HEK293 (cell line): ENCODE measurements around the gene PIK3IP1.

Source experiments
- CTCF ChIP-seq: fragments of 450-650 bp; formaldehyde crosslinking; IDR thresholded peaks from 2 replicates; pipeline ENCODE4 v1.5.1; 2016; ENCODE audit warnings: missing biosample characterization, missing genetic modification characterization
- GLIS1 ChIP-seq: fragments of 450-650 bp; formaldehyde crosslinking; IDR thresholded peaks from 2 replicates; pipeline ENCODE4 v1.5.1; 2016; ENCODE audit warnings: missing biosample characterization, missing genetic modification characterization
- PATZ1 ChIP-seq: fragments of 450-650 bp; formaldehyde crosslinking; IDR thresholded peaks from 2 replicates; pipeline ENCODE4 v1.5.1; 2016; ENCODE audit warnings: missing biosample characterization, missing genetic modification characterization
- YY1 ChIP-seq: fragments of 450-650 bp; formaldehyde crosslinking; IDR thresholded peaks from 2 replicates; pipeline ENCODE4 v1.5.1; 2018; ENCODE audit warnings: missing biosample characterization, missing genetic modification characterization
- ZBTB1 ChIP-seq: fragments of 450-650 bp; formaldehyde crosslinking; IDR thresholded peaks from 2 replicates; pipeline ENCODE4 v1.5.1; 2016; ENCODE audit warnings: missing biosample characterization, missing genetic modification characterization
- ZBTB21 ChIP-seq: fragments of 450-650 bp; formaldehyde crosslinking; IDR thresholded peaks from 2 replicates; pipeline ENCODE4 v1.5.1; 2017; ENCODE audit warnings: missing biosample characterization, missing genetic modification characterization
- ZNF10 ChIP-seq: fragments of 450-650 bp; formaldehyde crosslinking; IDR thresholded peaks from 2 replicates; pipeline ENCODE4 v1.5.1; 2017; ENCODE audit warnings: missing biosample characterization, missing genetic modification characterization
- ZNF140 ChIP-seq: fragments of 450-650 bp; formaldehyde crosslinking; IDR thresholded peaks from 2 replicates; pipeline ENCODE4 v1.5.1; 2016; ENCODE audit warnings: missing biosample characterization, missing genetic modification characterization
- ZNF324 ChIP-seq: fragments of 450-650 bp; formaldehyde crosslinking; IDR thresholded peaks from 2 replicates; pipeline ENCODE4 v1.5.1; 2016; ENCODE audit warnings: missing biosample characterization, missing genetic modification characterization
- ZNF416 ChIP-seq: fragments of 450-650 bp; formaldehyde crosslinking; IDR thresholded peaks from 2 replicates; pipeline ENCODE4 v1.5.1; 2016; ENCODE audit warnings: missing biosample characterization, missing genetic modification characterization
- ZNF433 ChIP-seq: fragments of 450-650 bp; formaldehyde crosslinking; IDR thresholded peaks from 2 replicates; pipeline ENCODE4 v1.5.1; 2016; ENCODE audit warnings: missing biosample characterization, missing genetic modification characterization, low read depth
- ZNF660 ChIP-seq: fragments of 450-650 bp; IDR thresholded peaks from 2 replicates; pipeline ENCODE4 v1.5.1; 2018; ENCODE audit warnings: missing biosample characterization, mild to moderate bottlenecking, missing genetic modification characterization
- ZNF777 ChIP-seq: fragments of 450-650 bp; formaldehyde crosslinking; IDR thresholded peaks from 2 replicates; pipeline ENCODE4 v1.5.1; 2017; ENCODE audit warnings: missing biosample characterization, missing genetic modification characterization, borderline replicate concordance
- ZNF791 ChIP-seq: fragments of 450-650 bp; formaldehyde crosslinking; IDR thresholded peaks from 2 replicates; pipeline ENCODE4 v1.5.1; 2016; ENCODE audit warnings: missing biosample characterization, missing genetic modification characterization

- TF ChIP-seq ZBTB21 (no peak), CTCF (no peak), ZNF791 (no peak), PATZ1 (tag by site-specific recombination) (no peak), ZNF10 (tag by site-specific recombination) (no peak), ZNF140 (no peak), ZNF433 (tag by site-specific recombination) (no peak), ZNF777 (no peak), ZNF324 (tag by site-specific recombination) (no peak), ZBTB1 (no peak), ZNF416 (tag by site-specific recombination) (no peak), ZNF660 (tag by site-specific recombination) (no peak), GLIS1 (tag by site-specific recombination) (no peak), YY1 (no peak)
These were observed 48.0 kb downstream of the PIK3IP1 start for GRCh38 chr22:31244046-31244942.
